Omental fat pad (tissue), 4 donors: ENCODE results near the gene GPR149. TPM values are rescaled to one million over a fixed set of nuclear protein-coding genes. Genes with fewer than 3 reads are reported as not detected.

Experiments
- ATAC-seq: fragments of 150-250 bp; one replicate; pipeline ENCODE4 v1.9.1; 2016; ENCODE audit warnings: mild to moderate bottlenecking, moderate library complexity; ENCODE audit not compliant: low FRiP score
- DNase-seq: peaks from one replicate; pipeline ENCODE4 v3.0.0-alpha.2; 2019; ENCODE audit warnings: low spot score
- total RNA-seq, 4 donors: library from RNA; depleted of rRNA; stranded (reverse); fragments of >200 nt; gene quantifications; one replicate each; pipeline ENCODE4 v1.1.0, GENCODE V29; 2016
- TF ChIP-seq, protein P1 (sequence below), 3 donors: fragments of 450-650 bp; IDR thresholded peaks; one replicate each; pipeline ENCODE4 v1.5.1; 2016 to 2017; ENCODE audit warnings: antibody characterized with exemption in 3 of 3, mild to moderate bottlenecking in 3 of 3, moderate library complexity in 2 of 3

GPR149 gene
- total RNA-seq, 4 donors from 2014 or later: not detected

- ATAC-seq (no peak), DNase-seq (no peak)
- TF ChIP-seq, protein P1, sequence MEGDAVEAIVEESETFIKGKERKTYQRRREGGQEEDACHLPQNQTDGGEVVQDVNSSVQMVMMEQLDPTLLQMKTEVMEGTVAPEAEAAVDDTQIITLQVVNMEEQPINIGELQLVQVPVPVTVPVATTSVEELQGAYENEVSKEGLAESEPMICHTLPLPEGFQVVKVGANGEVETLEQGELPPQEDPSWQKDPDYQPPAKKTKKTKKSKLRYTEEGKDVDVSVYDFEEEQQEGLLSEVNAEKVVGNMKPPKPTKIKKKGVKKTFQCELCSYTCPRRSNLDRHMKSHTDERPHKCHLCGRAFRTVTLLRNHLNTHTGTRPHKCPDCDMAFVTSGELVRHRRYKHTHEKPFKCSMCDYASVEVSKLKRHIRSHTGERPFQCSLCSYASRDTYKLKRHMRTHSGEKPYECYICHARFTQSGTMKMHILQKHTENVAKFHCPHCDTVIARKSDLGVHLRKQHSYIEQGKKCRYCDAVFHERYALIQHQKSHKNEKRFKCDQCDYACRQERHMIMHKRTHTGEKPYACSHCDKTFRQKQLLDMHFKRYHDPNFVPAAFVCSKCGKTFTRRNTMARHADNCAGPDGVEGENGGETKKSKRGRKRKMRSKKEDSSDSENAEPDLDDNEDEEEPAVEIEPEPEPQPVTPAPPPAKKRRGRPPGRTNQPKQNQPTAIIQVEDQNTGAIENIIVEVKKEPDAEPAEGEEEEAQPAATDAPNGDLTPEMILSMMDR (IDR thresholded peaks at IDR 0.05): no peak
These were observed 84.4 kb downstream of the GPR149 start for GRCh38 chr3:154345422-154346122.

DNA sequence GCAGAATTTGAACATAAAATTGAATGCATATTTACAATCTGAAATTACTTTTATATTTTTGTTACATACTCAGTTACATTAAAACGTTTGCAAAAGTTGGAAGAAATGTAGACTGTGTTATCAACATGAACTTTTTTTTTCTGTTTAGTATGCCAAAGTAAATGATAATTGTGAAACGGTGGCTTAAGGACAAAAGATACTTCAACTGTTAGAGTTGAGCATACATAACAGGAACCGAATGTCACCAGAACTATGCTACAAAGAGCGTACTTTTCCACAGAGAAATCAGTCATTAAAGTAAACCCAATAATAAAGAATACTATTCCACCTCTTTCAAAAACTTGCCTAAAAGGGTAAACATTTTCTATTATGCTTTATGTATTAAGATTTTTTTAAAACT lies 91.4 kb downstream of the GPR149 start:
- no peak for ATAC-seq

GRCh38 chr3:154338008-154338407 lies 92.0 kb downstream of the GPR149 start:
- DNase-seq (no peak), ATAC-seq (no peak)
- TF ChIP-seq, protein P1 (IDR thresholded peaks at IDR 0.05): no peak

More for the DNA sequence above, 91.4 kb downstream of the GPR149 start:
- TF ChIP-seq, protein P1 (IDR thresholded peaks at IDR 0.05): no peak
- DNase-seq: no peak

GRCh38 chr3:154334973-154335420 lies 95.0 kb downstream of the GPR149 start:
- ATAC-seq (no peak), DNase-seq (no peak)
- TF ChIP-seq, protein P1 (IDR thresholded peaks at IDR 0.05): no peak

- TF ChIP-seq, protein P1 (IDR thresholded peaks at IDR 0.05): no peak
- no peak for DNase-seq
- ATAC-seq: no peak
These were observed 102.1 kb downstream of the GPR149 start for GRCh38 chr3:154327871-154328270.

GRCh38 chr3:154324919-154325318 lies 105.1 kb downstream of the GPR149 start:
- ATAC-seq (no peak), DNase-seq (no peak)
- TF ChIP-seq, protein P1 (IDR thresholded peaks at IDR 0.05): no peak
